ENCODE results near the gene REC8. TPM values are rescaled to one million over a fixed set of nuclear protein-coding genes. Genes with fewer than 3 reads are reported as not detected.
A peak's percentile ranks its signal among the peaks of the same experiment; 100 is the strongest.

The REC8 gene
- total and polyA plus RNA-seq, 2 of the 13 experiments (the other 11 are each of a cell fraction or from before 2014, with no cell fraction given), result 3.4 to 14.7 TPM

GRCh38 chr14:24141097-24141880 lies 30.6 kb upstream of the REC8 start, which contains the start of gene EMC9 (continued):
- TF ChIP-seq, protein P1, sequence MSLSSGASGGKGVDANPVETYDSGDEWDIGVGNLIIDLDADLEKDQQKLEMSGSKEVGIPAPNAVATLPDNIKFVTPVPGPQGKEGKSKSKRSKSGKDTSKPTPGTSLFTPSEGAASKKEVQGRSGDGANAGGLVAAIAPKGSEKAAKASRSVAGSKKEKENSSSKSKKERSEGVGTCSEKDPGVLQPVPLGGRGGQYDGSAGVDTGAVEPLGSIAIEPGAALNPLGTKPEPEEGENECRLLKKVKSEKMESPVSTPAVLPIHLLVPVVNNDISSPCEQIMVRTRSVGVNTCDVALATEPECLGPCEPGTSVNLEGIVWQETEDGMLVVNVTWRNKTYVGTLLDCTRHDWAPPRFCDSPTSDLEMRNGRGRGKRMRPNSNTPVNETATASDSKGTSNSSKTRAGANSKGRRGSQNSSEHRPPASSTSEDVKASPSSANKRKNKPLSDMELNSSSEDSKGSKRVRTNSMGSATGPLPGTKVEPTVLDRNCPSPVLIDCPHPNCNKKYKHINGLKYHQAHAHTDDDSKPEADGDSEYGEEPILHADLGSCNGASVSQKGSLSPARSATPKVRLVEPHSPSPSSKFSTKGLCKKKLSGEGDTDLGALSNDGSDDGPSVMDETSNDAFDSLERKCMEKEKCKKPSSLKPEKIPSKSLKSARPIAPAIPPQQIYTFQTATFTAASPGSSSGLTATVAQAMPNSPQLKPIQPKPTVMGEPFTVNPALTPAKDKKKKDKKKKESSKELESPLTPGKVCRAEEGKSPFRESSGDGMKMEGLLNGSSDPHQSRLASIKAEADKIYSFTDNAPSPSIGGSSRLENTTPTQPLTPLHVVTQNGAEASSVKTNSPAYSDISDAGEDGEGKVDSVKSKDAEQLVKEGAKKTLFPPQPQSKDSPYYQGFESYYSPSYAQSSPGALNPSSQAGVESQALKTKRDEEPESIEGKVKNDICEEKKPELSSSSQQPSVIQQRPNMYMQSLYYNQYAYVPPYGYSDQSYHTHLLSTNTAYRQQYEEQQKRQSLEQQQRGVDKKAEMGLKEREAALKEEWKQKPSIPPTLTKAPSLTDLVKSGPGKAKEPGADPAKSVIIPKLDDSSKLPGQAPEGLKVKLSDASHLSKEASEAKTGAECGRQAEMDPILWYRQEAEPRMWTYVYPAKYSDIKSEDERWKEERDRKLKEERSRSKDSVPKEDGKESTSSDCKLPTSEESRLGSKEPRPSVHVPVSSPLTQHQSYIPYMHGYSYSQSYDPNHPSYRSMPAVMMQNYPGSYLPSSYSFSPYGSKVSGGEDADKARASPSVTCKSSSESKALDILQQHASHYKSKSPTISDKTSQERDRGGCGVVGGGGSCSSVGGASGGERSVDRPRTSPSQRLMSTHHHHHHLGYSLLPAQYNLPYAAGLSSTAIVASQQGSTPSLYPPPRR (CRISPR knock-in tag; IDR thresholded peaks at IDR 0.05; ENCODE audit: borderline replicate concordance), result peak; percentile 80
- peak; percentile 27; the same call in 1 of the 2 replicates for TF ChIP-seq PAWR (CRISPR knock-in tag; IDR thresholded peaks at IDR 0.05; ENCODE audit: borderline replicate concordance)
- peak; percentile 98 for TF ChIP-seq ZFY (CRISPR knock-in tag; IDR thresholded peaks at IDR 0.05)
- TF ChIP-seq POLR2AphosphoS5 (IDR thresholded peaks at IDR 0.05; ENCODE audit: low read depth, low read length), result peak; percentile 94
- peak in 1 of 2 experiments; percentile 98; a peak in 2 of 4 replicates for TF ChIP-seq KLF16 (CRISPR knock-in tag; IDR thresholded peaks at IDR 0.05)
- TF ChIP-seq SRSF4 (IDR thresholded peaks at IDR 0.05; ENCODE audit: low read depth, low read length, poor library complexity, severe bottlenecking), result no peak
- no peak for TF ChIP-seq SNRNP70 (IDR thresholded peaks at IDR 0.05; ENCODE audit: low read depth, low read length)
- peak; percentile 54 for TF ChIP-seq BORCS8-MEF2B (CRISPR knock-in tag; IDR thresholded peaks at IDR 0.05)
- TF ChIP-seq, protein P2, sequence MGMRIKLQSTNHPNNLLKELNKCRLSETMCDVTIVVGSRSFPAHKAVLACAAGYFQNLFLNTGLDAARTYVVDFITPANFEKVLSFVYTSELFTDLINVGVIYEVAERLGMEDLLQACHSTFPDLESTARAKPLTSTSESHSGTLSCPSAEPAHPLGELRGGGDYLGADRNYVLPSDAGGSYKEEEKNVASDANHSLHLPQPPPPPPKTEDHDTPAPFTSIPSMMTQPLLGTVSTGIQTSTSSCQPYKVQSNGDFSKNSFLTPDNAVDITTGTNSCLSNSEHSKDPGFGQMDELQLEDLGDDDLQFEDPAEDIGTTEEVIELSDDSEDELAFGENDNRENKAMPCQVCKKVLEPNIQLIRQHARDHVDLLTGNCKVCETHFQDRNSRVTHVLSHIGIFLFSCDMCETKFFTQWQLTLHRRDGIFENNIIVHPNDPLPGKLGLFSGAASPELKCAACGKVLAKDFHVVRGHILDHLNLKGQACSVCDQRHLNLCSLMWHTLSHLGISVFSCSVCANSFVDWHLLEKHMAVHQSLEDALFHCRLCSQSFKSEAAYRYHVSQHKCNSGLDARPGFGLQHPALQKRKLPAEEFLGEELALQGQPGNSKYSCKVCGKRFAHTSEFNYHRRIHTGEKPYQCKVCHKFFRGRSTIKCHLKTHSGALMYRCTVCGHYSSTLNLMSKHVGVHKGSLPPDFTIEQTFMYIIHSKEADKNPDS (CRISPR knock-in tag; IDR thresholded peaks at IDR 0.05), result no peak
- peak; percentile 98 for TF ChIP-seq ZNF333 (CRISPR knock-in tag; IDR thresholded peaks at IDR 0.05; ENCODE audit: borderline replicate concordance)
- no peak; the same call in 1 of the 2 replicates for TF ChIP-seq GPN1 (CRISPR knock-in tag; IDR thresholded peaks at IDR 0.05; ENCODE audit: borderline replicate concordance)
- TF ChIP-seq WIZ (CRISPR knock-in tag; IDR thresholded peaks at IDR 0.05), result peak; percentile 96
- peak; percentile 99 for TF ChIP-seq ZNF678 (CRISPR knock-in tag; IDR thresholded peaks at IDR 0.05)
- peak; percentile 97 for TF ChIP-seq RARG (CRISPR knock-in tag; IDR thresholded peaks at IDR 0.05; ENCODE audit: low read depth)
- TF ChIP-seq IKZF1 (IDR thresholded peaks at IDR 0.05), result no peak
- TF ChIP-seq, protein P3, sequence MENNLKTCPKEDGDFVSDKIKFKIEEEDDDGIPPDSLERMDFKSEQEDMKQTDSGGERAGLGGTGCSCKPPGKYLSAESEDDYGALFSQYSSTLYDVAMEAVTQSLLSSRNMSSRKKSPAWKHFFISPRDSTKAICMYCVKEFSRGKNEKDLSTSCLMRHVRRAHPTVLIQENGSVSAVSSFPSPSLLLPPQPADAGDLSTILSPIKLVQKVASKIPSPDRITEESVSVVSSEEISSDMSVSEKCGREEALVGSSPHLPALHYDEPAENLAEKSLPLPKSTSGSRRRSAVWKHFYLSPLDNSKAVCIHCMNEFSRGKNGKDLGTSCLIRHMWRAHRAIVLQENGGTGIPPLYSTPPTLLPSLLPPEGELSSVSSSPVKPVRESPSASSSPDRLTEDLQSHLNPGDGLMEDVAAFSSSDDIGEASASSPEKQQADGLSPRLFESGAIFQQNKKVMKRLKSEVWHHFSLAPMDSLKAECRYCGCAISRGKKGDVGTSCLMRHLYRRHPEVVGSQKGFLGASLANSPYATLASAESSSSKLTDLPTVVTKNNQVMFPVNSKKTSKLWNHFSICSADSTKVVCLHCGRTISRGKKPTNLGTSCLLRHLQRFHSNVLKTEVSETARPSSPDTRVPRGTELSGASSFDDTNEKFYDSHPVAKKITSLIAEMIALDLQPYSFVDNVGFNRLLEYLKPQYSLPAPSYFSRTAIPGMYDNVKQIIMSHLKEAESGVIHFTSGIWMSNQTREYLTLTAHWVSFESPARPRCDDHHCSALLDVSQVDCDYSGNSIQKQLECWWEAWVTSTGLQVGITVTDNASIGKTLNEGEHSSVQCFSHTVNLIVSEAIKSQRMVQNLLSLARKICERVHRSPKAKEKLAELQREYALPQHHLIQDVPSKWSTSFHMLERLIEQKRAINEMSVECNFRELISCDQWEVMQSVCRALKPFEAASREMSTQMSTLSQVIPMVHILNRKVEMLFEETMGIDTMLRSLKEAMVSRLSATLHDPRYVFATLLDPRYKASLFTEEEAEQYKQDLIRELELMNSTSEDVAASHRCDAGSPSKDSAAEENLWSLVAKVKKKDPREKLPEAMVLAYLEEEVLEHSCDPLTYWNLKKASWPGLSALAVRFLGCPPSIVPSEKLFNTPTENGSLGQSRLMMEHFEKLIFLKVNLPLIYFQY (CRISPR knock-in tag; IDR thresholded peaks at IDR 0.05; ENCODE audit: borderline replicate concordance), result peak; percentile 99
- TF ChIP-seq FOXK1 (CRISPR knock-in tag; IDR thresholded peaks at IDR 0.05; ENCODE audit: borderline replicate concordance, low read depth), result peak; percentile 68; the same call in 1 of the 2 replicates
- TF ChIP-seq SP2 (CRISPR knock-in tag; IDR thresholded peaks at IDR 0.05), result no peak

Data from HepG2 (cell line).